ENCODE data around the gene DEFB126. TPM values are rescaled to one million over a fixed set of nuclear protein-coding genes. Genes with fewer than 3 reads are reported as not detected.

The DEFB126 gene
- total RNA-seq, 4 donors from 2014 or later = not detected

- ATAC-seq = no peak
- TF ChIP-seq POLR2AphosphoS5 (IDR thresholded peaks at IDR 0.05) (no peak), POLR2A (IDR thresholded peaks at IDR 0.05) (no peak), EP300 (IDR thresholded peaks at IDR 0.05) (no peak)
- TF ChIP-seq, protein P1, sequence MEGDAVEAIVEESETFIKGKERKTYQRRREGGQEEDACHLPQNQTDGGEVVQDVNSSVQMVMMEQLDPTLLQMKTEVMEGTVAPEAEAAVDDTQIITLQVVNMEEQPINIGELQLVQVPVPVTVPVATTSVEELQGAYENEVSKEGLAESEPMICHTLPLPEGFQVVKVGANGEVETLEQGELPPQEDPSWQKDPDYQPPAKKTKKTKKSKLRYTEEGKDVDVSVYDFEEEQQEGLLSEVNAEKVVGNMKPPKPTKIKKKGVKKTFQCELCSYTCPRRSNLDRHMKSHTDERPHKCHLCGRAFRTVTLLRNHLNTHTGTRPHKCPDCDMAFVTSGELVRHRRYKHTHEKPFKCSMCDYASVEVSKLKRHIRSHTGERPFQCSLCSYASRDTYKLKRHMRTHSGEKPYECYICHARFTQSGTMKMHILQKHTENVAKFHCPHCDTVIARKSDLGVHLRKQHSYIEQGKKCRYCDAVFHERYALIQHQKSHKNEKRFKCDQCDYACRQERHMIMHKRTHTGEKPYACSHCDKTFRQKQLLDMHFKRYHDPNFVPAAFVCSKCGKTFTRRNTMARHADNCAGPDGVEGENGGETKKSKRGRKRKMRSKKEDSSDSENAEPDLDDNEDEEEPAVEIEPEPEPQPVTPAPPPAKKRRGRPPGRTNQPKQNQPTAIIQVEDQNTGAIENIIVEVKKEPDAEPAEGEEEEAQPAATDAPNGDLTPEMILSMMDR (IDR thresholded peaks at IDR 0.05) = no peak
- Histone ChIP-seq H3K36me3 (no peaks in the 10 kb centered on the region), H3K27me3 (peaks cover 8% of the 10 kb centered on the region), H3K9me3 (no peaks in the 10 kb centered on the region), H3K4me3 (no peak overlapping the region), H3K4me1 (no peaks in the 10 kb centered on the region), H3K27ac (no peak overlapping the region)
- 92% methylated on average over 1 of the region's 1 CpG; no CpG with 5 or more reads in 1 of the 2 donors for WGBS, 2 donors (ENCODE audit: low coverage in 1 of 2)
Measured at GRCh38 chr20:152131-152530, 9.7 kb downstream of the DEFB126 start.

GRCh38 chr20:157154-157553 is 14.8 kb downstream of the DEFB126 start, which contains the start of gene DEFB127:
Gene DEFB127, plus strand, starts transcription at chr20:157454. Its CDS starts 91 bp downstream, at chr20:157545.
- 87 to 93% methylated on average over 3 to 5 of the region's 5 CpGs for WGBS, 2 donors (ENCODE audit: low coverage in 1 of 2)
- H3K4me3 ChIP-seq = no peak within 1 kb of the TSS
- no peak within 1 kb of the TSS for H3K27ac ChIP-seq
- TF ChIP-seq, protein P1 (IDR thresholded peaks at IDR 0.05) = no peak
- TF ChIP-seq EP300 (IDR thresholded peaks at IDR 0.05) = no peak
- no peak for TF ChIP-seq POLR2A (IDR thresholded peaks at IDR 0.05)
- TF ChIP-seq POLR2AphosphoS5 (IDR thresholded peaks at IDR 0.05) = no peak
- peaks cover 7% of the 10 kb centered on the region for H3K27me3 ChIP-seq
- H3K4me1 ChIP-seq = no peaks in the 10 kb centered on the region
- H3K36me3 ChIP-seq = no peaks in the 10 kb centered on the region
- ATAC-seq = no peak
- no peaks in the 10 kb centered on the region for H3K9me3 ChIP-seq

DNA sequence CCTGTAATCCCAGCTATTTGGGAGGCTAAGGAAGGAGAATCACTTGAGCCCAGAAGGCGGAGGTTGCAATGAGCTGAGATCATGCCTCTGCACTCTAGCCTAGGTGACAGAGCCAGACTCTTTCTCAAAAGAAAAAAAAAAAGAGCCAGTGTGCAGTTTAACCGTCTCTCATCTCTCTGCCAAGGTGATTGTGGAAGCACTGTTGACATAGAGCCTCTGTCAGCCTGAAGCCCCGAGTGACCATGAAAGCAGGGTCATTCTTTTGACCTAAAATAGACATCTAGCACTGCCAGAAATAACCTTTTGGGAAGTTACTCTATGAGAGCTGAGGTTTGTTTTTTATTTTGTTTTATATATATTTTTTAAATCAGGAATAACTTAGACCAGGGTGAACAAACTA is 22.2 kb downstream of the DEFB126 start:
- Histone ChIP-seq H3K4me1 (no peaks in the 10 kb centered on the region), H3K9me3 (no peaks in the 10 kb centered on the region), H3K36me3 (no peaks in the 10 kb centered on the region), H3K4me3 (no peak overlapping the region), H3K27ac (no peak overlapping the region), H3K27me3 (no peaks in the 10 kb centered on the region)
- 59 to 63% methylated on average over 3 of the region's 3 CpGs for WGBS, 2 donors (ENCODE audit: low coverage in 1 of 2)
- TF ChIP-seq EP300 (IDR thresholded peaks at IDR 0.05) (no peak), POLR2AphosphoS5 (IDR thresholded peaks at IDR 0.05) (no peak), POLR2A (IDR thresholded peaks at IDR 0.05) (no peak)
- TF ChIP-seq, protein P1 (IDR thresholded peaks at IDR 0.05) = no peak
- no peak for ATAC-seq

DNA sequence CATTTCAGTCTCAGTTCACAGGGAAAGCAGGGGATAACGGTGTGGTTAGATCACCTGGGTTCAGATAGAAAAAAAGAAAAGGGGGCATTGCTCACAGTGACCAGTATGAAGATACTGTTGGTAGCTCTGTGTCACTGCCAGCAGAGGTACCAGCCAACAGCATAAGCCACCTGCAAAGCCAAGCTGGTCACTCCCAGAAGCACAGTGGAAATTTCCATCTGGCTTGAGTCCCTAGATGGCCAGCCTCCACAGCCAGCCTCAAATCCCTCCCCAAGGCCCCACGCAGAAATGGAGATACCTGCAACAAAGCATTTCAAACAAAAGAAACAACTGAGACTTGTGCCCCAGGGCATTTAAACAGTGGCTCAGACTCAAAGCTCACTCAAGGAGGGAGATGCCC is 26.5 kb downstream of the DEFB126 start:
- 60 to 67% methylated on average over 1 to 2 of the region's 2 CpGs for whole genome bisulfite sequencing, 2 donors (ENCODE audit: low coverage in 1 of 2)
- ATAC-seq = no peak
- Histone ChIP-seq H3K4me1 (no peaks in the 10 kb centered on the region), H3K36me3 (no peaks in the 10 kb centered on the region), H3K9me3 (no peaks in the 10 kb centered on the region), H3K27ac (no peak overlapping the region), H3K4me3 (no peak overlapping the region), H3K27me3 (peaks cover 7% of the 10 kb centered on the region)
- TF ChIP-seq, protein P1 (IDR thresholded peaks at IDR 0.05) = no peak
- TF ChIP-seq POLR2A (IDR thresholded peaks at IDR 0.05) (no peak), POLR2AphosphoS5 (IDR thresholded peaks at IDR 0.05) (no peak), EP300 (IDR thresholded peaks at IDR 0.05) (no peak)

DNA sequence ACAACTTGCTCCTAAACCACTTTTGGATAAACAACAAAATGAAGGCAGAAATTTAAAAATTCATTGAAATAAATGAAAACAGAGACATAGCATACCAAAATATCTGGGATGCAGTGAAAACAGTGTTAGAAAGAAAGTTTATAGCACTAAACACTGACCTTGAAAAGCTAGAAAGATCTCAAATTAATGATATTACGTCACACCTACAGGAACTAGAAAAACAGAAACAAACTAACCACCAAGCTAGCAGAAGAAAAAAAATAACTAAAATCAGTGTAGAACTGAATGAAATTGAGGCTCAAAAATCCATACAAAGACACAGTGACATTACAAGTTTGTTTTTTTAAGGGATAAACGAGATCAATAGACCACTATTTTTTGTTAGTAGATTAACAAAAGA is 41.9 kb downstream of the DEFB126 start:
- Histone ChIP-seq H3K9me3 (peaks cover 0 to 14% (median 0%) of the 10 kb centered on the region in 3 donors), H3K36me3 (no peaks in the 10 kb centered on the region), H3K27ac (no peak overlapping the region), H3K4me1 (no peaks in the 10 kb centered on the region), H3K4me3 (no peak overlapping the region), H3K27me3 (peaks cover 32% of the 10 kb centered on the region)
- WGBS, 2 donors (ENCODE audit: low coverage in 1 of 2) = 41 to 51% methylated on average over 2 of the region's 2 CpGs
- TF ChIP-seq POLR2A (IDR thresholded peaks at IDR 0.05) (no peak), POLR2AphosphoS5 (IDR thresholded peaks at IDR 0.05) (no peak)
- TF ChIP-seq, protein P1 (IDR thresholded peaks at IDR 0.05) = no peak
- no peak for ATAC-seq
